Measurements from ENCODE around the gene PHACTR2. TPM values are rescaled to one million over a fixed set of nuclear protein-coding genes. Genes with fewer than 3 reads are reported as not detected.
"Not testable (repeated sequence)": the region's sequence is repeated elsewhere in the genome, so short reads cannot be mapped to it uniquely, and the experiment has no call there.

PHACTR2 gene
- total RNA-seq, 1 donor from 2014 or later, result 24.5 TPM

- TF ChIP-seq CTCF (IDR thresholded peaks at IDR 0.05; ENCODE audit: insufficient read depth, low read length, severe bottlenecking), result no peak
- DNase-seq (ENCODE audit: low read depth) (no peak), FAIRE-seq (no peak)
- no peaks in the 10 kb centered on the region for H3K27me3 ChIP-seq (ENCODE audit: control insufficient read depth, insufficient read depth, low read length)
- no peak overlapping the region for H3K4me3 ChIP-seq (ENCODE audit: low read depth, low read length)
- H3K36me3 ChIP-seq (ENCODE audit: control insufficient read depth, insufficient read depth, low read length), result no peaks in the 10 kb centered on the region
Measured at GRCh38 chr6:143655541-143655940, 22.2 kb upstream of the PHACTR2 start.

- H3K4me3 ChIP-seq (ENCODE audit: low read depth, low read length), result no peak overlapping the region
- H3K27me3 ChIP-seq (ENCODE audit: control insufficient read depth, insufficient read depth, low read length), result no peaks in the 10 kb centered on the region
- no peak for TF ChIP-seq CTCF (IDR thresholded peaks at IDR 0.05; ENCODE audit: insufficient read depth, low read length, severe bottlenecking)
- FAIRE-seq (no peak), DNase-seq (ENCODE audit: low read depth) (no peak)
- H3K36me3 ChIP-seq (ENCODE audit: control insufficient read depth, insufficient read depth, low read length), result no peaks in the 10 kb centered on the region
Measured at GRCh38 chr6:143656026-143656425, 21.7 kb upstream of the PHACTR2 start.

DNA sequence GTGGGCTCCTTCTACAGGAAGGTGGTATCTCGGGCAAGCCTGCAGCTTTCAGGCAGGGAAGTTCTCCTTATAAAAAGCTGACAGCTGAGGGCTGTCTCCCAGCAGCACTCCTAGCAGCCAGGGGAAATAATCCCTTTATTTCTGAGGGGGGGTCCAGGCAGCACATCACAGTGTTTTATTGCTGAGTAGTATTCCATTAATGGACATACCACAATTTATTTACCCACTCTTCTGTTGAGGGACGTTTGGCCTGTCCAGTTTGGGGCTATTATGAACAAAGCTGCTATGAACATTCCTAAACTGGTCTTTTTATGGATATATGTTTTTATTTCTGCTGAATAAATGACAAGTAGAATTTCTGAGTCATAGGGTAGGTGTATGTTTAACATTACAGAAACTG is 20.0 kb upstream of the PHACTR2 start:
- no peaks in the 10 kb centered on the region for H3K36me3 ChIP-seq (ENCODE audit: control insufficient read depth, insufficient read depth, low read length)
- no peak for DNase-seq (ENCODE audit: low read depth)
- FAIRE-seq, result no peak
- H3K4me3 ChIP-seq (ENCODE audit: low read depth, low read length), result no peak overlapping the region
- no peaks in the 10 kb centered on the region for H3K27me3 ChIP-seq (ENCODE audit: control insufficient read depth, insufficient read depth, low read length)
- TF ChIP-seq CTCF (IDR thresholded peaks at IDR 0.05; ENCODE audit: insufficient read depth, low read length, severe bottlenecking), result no peak

- H3K4me3 ChIP-seq (ENCODE audit: low read depth, low read length); FAIRE-seq; H3K27me3 ChIP-seq (ENCODE audit: control insufficient read depth, insufficient read depth, low read length); H3K36me3 ChIP-seq (ENCODE audit: control insufficient read depth, insufficient read depth, low read length); DNase-seq (ENCODE audit: low read depth): not testable (repeated sequence)
Measured at GRCh38 chr6:143660170-143660569, 17.6 kb upstream of the PHACTR2 start.

GRCh38 chr6:143664171-143664570 is 13.6 kb upstream of the PHACTR2 start:
- H3K36me3 ChIP-seq (ENCODE audit: control insufficient read depth, insufficient read depth, low read length), result no peaks in the 10 kb centered on the region
- FAIRE-seq, result no peak
- no peak for TF ChIP-seq CTCF (IDR thresholded peaks at IDR 0.05; ENCODE audit: insufficient read depth, low read length, severe bottlenecking)
- H3K4me3 ChIP-seq (ENCODE audit: low read depth, low read length), result no peak overlapping the region
- DNase-seq (ENCODE audit: low read depth), result no peak
- H3K27me3 ChIP-seq (ENCODE audit: control insufficient read depth, insufficient read depth, low read length), result no peaks in the 10 kb centered on the region

DNA sequence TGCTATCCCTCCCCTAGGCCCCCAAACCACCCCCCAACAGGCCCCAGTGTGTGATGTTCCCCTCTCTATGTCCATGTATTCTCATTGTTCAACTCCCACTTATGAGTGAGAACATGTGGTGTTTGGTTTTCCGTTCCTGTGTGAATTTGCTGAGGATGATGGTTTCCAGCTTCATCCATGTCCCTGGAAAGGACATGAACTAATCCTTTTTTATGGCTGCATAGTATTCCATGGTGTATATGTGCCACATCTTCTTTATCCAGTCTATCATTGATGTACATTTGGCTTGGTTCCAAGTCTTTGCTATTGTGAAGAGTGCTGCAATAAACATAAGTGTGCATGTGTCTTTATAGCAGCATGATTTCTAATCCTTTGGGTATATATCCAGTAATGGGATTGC is 11.8 kb upstream of the PHACTR2 start:
- H3K4me3 ChIP-seq (ENCODE audit: low read depth, low read length); FAIRE-seq; DNase-seq (ENCODE audit: low read depth); H3K27me3 ChIP-seq (ENCODE audit: control insufficient read depth, insufficient read depth, low read length); H3K36me3 ChIP-seq (ENCODE audit: control insufficient read depth, insufficient read depth, low read length): not testable (repeated sequence)

DNA sequence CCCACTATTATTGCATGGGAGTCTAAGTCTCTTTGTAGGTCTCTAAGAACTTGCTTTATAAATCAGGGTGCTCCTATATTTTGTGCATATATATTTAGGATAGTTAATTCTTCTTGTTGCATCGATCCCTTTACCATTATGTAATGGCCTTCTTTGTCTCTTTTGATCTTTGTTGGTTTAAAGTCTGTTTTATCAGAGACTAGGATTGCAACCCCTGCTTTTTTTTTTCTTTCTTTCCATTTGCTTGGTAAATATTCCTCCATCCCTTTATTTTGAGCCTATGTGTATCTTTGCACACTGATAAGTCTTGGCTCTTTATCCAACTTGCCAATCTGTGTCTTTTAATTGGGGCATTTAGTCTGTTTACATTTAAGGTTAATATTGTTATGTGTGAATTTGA is 8.3 kb upstream of the PHACTR2 start:
- not testable (repeated sequence) for FAIRE-seq; H3K36me3 ChIP-seq (ENCODE audit: control insufficient read depth, insufficient read depth, low read length); DNase-seq (ENCODE audit: low read depth); H3K27me3 ChIP-seq (ENCODE audit: control insufficient read depth, insufficient read depth, low read length); H3K4me3 ChIP-seq (ENCODE audit: low read depth, low read length)
